Stomach (tissue), 4 donors: ENCODE data around the gene MAPK8IP2.

ENCODE experiments used
- CTCF ChIP-seq, 7 experiments: fragments of 450-650 bp in 4 of 7; fragments of 200-600 bp in 3 of 7; sonication (generic) in 3 of 7; IDR thresholded peaks; one replicate each; pipeline ENCODE4 v1.5.1; 2016 to 2019; ENCODE audit warnings: antibody characterized with exemption in 7 of 7, control low read depth in 2 of 7, mild to moderate bottlenecking in 1 of 7
- EP300 ChIP-seq: sonication (generic); formaldehyde crosslinking; IDR thresholded peaks from one replicate; pipeline ENCODE4 v1.6.1; 2017; ENCODE audit warnings: antibody characterized with exemption
- POLR2A ChIP-seq, 4 donors: fragments of 450-650 bp; IDR thresholded peaks; one replicate each; pipeline ENCODE4 v1.6.1; 2016; ENCODE audit warnings: antibody characterized with exemption in 4 of 4, control low read depth in 2 of 4, mild to moderate bottlenecking in 1 of 4, moderate library complexity in 1 of 4
- POLR2AphosphoS5 ChIP-seq, 3 donors: sonication (generic); formaldehyde crosslinking; IDR thresholded peaks; one replicate each; pipeline ENCODE4 v1.6.1; 2016; ENCODE audit warnings: antibody characterized with exemption in 3 of 3

DNA sequence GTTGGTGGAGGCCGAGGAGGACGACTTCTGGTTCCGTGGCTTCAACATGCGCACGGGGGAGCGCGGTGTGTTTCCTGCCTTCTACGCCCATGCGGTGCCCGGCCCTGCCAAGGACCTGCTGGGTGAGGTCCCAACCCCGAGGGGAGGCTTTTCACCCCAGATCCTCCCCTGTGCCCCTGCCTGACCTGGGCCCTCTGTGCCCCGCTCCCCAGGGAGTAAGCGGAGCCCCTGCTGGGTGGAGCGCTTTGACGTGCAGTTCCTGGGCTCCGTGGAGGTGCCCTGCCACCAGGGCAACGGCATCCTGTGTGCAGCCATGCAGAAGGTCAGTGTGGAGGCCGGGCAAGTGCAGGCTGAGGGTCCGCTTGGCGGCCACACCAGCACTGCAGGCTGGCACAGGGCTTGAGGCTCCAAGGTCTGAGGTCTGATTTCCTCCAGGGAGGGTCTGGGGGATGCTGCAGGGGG, 5.1 kb downstream of the MAPK8IP2 start:
- TF ChIP-seq CTCF (IDR thresholded peaks at IDR 0.05) (no peak), POLR2AphosphoS5 (IDR thresholded peaks at IDR 0.05) (no peak), POLR2A (IDR thresholded peaks at IDR 0.05) (no peak), EP300 (no peak)
